GM12873 (cell line): ENCODE measurements around the gene RNF166.

Source experiments
- TF ChIP-seq, protein P1 (sequence below): IDR thresholded peaks from 2 replicates; pipeline ENCODE4 v1.5.1; 2012; ENCODE audit warnings: low read depth, mild to moderate bottlenecking, moderate library complexity, low read length, control low read depth; ENCODE audit not compliant: insufficient read depth; ENCODE audit errors: missing control alignments

The RNF166 gene

DNA sequence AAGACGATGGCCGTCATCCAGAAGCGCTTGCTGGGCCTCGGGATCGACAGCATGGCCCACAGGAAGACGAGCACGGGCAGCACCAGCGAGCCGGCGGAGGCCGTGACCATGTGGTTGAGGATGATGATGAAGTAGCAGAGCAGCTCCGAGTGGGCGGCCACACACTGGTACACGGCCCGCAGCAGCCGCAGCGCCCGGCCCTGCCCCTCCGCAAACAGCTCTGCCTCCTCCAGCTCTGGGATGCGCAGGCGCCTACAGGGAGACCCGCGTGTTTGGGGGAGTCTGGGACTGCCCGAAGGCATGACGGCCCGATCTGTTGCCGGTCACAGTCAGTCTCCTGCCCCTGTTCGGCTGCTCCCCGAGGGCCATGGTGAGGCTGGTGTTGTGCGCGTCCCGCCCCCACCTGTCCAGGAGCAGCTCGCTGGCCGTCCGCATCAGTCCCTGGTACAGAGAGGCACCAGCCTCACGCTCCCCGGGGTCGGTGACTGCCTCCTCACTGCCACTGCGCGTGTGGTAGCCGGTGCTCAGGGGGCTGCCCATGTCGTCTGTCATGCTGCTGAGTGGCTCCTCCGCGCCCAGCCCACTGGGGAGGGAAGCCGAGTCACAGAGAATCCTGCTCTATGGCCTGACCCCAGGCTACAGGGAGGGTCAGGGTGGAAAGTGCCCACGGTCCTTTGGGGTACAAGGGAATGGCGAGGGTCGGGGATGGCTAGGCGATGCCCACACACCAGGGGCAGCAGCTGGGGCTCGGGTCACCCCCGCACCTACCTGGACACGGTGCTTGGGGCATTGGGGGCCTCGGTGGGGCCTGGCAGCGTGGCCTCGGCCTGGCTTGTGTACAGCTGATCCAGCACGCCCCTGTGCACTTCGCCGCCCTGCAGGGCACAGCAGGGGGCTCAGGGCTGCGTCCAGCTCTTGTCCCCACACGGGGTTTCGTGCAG, 15.9 kb upstream of the RNF166 start:
- TF ChIP-seq, protein P1, sequence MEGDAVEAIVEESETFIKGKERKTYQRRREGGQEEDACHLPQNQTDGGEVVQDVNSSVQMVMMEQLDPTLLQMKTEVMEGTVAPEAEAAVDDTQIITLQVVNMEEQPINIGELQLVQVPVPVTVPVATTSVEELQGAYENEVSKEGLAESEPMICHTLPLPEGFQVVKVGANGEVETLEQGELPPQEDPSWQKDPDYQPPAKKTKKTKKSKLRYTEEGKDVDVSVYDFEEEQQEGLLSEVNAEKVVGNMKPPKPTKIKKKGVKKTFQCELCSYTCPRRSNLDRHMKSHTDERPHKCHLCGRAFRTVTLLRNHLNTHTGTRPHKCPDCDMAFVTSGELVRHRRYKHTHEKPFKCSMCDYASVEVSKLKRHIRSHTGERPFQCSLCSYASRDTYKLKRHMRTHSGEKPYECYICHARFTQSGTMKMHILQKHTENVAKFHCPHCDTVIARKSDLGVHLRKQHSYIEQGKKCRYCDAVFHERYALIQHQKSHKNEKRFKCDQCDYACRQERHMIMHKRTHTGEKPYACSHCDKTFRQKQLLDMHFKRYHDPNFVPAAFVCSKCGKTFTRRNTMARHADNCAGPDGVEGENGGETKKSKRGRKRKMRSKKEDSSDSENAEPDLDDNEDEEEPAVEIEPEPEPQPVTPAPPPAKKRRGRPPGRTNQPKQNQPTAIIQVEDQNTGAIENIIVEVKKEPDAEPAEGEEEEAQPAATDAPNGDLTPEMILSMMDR: no peak

DNA sequence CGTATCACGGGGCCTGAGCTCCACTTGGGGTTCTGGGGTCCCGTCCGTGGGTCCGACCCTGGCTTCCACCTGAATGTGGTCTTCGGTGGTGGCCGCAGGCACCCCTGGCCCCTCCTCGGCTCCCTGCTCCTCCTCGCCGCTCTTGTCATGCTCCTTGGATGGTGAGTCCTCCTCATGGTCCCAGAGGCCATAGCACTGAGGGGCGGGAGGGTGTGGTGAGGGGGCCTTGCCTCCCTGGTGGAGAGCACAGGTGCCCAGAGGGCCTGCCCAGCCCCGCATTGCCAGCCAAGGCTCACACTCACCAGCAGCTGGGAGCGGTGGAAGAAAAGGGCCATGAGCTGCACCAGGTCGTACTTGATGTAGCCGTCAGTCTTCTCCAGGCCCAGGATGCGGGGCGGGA, 15.0 kb upstream of the RNF166 start:
- TF ChIP-seq, protein P1: no peak

DNA sequence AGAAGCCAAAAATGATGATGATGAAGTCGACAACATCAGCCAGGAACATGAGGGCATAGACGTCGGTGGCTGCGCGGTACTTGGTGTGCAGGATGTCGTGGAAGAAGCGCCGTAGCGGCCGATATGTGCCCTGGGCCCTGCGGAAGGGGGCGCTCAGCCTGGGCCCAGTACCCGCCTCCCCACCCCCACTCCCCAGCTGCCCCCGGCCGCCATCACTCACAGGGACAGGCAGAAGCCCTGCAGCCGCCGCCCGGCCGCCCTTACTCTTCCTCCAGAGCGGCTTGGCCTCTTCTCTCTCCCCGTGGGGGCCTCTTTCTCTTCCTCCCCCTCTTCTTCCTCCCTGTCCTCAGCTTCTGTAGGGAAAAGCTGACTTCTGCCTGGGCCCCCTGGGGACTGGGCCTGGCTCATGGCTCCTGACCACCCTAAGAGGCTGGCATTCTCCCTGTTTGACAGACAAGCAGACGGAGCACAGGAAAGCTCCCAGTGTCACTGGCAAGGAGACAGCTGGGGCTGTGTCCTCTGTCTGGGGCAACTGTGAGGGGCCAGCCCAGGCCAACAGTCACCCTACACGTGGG, 14.3 kb upstream of the RNF166 start:
- TF ChIP-seq, protein P1: no peak

DNA sequence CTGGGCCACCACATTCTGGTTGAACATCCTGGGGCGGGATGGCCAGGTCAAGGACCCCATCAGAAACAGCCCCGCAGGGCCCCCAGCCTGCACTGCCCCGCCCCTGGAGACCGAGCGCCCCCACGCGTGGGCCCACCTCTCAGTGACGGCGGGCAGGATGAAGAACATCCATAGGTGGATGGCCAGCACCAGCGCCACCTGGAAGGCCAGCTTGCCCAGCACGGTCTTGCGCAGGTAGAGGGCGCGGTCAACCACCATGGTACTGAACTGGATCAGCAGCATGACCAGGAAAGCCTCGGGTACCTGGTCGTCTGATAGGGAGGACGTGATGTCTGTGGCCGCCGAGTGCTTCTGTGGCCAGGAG, 13.7 kb upstream of the RNF166 start:
- TF ChIP-seq, protein P1: no peak

DNA sequence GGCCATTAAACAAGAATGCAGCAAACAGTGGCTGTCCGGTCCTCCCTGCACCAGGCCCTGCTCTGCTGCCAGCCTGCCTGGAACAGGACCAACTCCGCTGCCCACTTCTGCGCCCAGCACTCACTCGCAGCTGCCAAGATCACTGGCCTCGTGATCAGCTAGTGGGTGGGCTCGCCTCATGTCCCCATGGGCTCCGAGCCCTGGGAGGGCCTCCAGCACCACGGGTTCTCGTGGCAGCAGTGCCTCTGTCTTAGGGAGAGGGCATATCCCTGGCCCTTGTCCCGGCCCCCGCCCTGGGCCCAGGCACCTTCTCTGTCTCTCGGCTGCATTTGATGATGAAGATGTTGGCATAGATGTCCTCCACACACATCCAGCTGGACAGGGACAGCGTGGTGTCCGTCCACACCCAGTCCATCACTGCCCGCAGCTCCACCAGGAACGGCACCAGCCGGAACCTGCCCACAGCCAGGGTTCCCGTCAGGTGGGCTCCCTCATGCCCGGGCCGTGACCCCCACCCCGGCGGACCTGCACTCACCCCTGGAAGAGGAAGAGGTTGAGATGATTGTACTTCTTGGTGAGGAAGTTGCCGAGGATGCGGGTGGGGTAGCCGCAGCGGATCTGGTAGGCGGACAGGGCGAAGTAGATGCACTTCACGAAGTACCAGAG, 13.2 kb upstream of the RNF166 start:
- TF ChIP-seq, protein P1: no peak

DNA sequence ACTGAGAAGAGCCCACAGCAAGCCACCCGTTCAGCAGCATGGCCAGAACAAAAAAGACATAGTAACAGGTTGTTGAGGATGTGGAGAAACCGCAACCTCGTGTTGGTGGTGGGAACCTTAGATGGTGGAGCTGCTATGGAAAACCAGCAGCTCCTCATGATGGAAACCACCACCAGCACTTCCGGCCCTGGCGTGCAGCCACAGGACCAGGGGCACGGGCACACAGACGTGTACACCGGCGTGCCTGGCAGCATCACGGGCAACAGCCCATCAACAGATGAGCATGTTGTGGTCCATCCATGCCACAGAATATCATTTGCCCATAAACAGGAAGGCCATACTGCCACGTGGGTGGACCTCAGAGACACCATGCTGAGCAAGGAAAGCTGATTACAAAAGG, 12.0 kb upstream of the RNF166 start:
- TF ChIP-seq, protein P1: no peak

DNA sequence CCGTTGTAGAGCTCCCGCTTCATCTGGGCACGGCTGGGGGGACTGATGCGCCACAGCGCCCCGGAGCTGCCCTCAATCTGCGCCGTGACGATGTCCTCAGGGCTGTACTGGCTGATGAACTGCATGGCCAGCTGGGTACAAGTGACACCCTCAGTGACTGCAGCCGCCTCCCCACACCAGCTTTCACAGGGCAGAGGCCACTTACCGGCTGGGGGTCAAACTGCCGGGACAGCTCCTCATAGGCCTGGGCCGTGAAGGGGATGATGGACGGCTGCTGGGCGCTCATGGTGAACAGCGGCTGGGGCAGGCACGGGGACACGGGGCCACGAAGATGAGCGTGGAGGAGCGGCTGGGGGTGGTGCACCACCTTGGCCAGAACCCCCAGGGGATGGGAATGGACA, 10.4 kb upstream of the RNF166 start:
- TF ChIP-seq, protein P1: no peak
